HG03575 (cell line): ENCODE data around the gene TTC9B.

Source experiments
- ATAC-seq: cut with Tn5 transposase; IDR thresholded peaks from one replicate; pipeline ENCODE4 v1.9.1; 2021; ENCODE audit not compliant: unreplicated experiment, insufficient number of reproducible peaks, low FRiP score; ENCODE audit errors: extremely low read depth

TTC9B gene

DNA sequence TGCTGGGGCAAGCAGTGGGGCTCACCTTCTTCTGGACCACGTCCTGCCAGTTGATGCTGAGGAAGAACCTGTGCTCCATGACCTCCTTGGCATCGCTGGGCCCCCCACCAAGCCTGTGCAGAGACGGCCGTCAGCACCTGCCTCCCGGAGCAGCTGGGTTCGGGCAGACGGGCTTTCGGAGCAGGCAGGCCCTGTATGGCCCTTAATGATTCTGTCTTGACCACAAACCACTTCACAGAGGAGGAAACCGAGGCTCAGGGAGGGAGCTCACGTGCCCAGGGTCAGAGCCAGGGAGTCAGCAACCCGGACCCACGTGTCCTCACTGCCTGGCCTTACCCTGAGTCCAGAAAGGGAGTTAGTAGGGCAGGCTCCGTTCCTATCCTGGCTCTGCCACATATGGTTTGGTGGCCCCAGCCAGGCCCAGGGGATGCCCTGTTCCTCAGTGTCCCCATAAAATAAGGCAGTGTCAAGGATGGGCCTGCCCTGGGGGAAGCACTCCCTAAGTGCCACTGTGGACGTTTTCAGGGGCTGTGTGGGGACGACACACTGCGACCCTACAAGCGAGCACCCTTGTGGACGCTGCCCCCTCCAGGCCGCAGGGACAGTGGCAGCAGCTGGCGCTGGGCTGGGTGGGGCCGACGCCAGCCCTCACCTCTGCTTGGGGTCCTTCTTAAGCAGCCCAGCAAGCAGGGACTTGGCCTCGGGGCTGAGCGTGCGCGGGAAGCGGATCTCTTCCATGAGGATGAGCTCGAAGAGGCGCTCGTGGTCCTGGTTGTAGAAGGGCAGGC, 17.2 kb upstream of the TTC9B start:
- ATAC-seq, result no peak

DNA sequence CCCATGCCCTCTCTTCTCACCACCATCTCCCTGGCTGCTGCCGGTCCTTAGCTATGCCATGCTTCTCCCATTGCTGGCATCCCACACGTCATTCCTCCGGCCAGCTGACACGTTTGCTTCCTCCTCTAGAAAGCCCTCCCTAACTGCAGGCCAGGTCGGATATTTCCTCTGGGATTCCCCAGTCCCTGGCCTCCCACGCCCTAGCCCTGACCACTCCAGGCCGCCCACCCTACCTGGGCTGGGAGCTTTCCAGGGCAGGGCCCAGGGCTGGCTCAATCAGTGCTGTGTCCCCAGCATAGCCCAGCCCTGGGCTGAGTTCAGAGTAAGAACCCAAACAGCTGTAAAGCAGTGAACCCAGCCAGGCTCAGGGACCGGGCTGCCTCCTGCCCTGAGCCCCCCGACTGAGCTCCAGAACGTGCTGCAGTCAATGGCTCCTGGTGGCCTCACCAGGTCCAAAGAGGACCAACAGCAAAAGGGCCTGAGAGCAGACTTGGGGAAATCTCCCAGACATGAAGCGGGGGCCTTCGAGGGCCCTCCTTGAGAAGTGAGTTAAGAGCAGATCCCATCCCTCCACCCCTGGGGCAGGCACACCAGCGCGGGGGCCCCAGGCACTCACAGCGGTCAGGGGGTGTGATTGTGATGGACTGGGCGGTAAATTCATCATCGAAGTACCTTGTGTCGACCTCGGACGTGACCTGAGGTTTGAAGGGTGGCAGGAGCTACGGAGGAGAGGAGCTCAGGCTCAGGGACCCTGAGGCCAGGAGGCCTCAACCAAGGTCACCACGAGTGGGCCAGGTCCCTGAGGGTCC, 16.4 kb upstream of the TTC9B start:
- no peak for ATAC-seq

DNA sequence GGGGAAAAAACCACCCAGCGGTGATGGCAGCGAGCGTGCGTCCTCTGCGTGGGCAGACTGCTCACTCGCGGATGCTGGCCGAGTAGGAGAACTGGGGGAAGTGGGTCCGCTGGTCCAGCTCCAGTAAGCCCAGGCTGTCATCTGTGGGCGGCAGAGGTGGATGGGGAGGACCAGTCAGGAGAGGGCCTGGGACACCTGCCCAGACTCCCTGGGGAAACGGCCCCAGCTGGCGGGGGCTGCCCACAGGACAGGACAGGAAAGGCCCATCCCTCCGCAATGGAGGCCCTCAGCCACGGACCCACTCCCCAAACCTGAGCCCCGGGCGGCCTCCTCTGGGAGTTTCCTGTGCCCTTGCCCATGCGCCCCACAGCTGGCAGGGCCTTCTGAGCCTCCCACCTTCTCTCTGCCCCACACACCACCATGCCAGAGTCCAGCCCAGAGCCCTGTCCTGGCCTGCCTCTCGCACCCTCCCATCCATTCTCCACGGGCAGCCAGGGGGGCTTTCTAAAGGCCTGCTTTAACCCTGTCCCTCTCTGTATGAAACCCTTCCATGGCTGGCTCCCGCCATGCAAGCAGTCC, 15.7 kb upstream of the TTC9B start:
- ATAC-seq, result no peak

DNA sequence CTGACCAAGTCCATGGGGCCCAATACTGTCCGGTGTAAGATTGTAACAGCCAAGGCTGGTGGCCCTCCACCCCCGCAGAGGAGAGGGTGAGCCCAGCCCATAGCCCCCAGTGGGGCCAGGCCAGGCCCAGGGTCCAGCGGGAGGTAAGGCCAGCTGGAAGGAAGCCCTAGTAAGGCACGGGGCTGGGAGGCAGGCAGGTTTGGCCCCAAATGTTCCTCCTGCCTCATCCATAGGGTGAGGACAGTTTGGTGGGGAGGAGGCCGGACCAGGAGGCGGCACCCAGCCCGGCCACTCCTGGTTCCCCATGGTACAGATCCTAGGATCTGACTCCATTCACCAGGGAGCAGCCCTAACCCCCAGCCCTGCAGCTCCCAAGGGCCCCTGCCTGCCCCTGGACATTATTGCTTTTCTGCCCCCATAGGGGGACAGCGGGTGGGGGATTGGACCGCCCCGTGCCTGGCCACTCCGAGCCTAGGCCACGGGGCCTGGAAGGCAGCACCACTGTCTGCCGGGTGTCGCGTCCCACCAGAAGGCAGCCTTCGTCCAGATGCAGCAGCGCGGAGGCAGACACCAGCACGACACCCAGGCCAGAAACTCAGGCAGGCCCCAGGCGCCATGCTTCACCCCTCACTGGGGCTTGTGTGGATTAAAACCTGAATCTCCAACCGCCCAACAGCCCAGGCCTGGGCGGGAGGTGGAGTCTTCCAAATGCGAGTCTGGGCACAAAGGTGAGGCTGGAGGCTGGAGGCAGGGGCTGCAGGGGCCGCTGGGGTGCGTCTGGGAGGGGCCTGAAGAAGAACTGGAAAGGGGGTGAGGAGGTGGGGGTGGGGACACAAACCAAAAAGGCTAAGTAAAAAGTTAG, 15.0 kb upstream of the TTC9B start:
- no peak for ATAC-seq

DNA sequence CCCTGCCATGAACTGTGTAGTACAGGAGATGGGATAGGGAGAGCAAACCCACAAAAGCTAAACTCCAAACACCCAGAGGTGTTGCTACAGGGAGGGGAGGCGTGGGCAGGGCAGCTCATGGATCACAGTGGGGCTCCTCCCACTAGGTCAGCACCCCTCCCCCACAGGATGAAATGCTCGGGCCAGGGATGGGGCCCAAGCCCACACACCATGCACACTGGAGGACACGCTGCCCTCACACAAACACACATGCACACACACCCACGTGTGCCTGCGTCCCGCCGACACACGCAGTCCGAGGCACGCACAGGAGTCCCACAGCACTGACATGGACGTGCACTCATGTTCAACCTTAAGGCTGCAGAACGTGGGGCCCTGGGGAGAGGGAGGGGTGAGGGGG, 14.3 kb upstream of the TTC9B start:
- ATAC-seq, result no peak

DNA sequence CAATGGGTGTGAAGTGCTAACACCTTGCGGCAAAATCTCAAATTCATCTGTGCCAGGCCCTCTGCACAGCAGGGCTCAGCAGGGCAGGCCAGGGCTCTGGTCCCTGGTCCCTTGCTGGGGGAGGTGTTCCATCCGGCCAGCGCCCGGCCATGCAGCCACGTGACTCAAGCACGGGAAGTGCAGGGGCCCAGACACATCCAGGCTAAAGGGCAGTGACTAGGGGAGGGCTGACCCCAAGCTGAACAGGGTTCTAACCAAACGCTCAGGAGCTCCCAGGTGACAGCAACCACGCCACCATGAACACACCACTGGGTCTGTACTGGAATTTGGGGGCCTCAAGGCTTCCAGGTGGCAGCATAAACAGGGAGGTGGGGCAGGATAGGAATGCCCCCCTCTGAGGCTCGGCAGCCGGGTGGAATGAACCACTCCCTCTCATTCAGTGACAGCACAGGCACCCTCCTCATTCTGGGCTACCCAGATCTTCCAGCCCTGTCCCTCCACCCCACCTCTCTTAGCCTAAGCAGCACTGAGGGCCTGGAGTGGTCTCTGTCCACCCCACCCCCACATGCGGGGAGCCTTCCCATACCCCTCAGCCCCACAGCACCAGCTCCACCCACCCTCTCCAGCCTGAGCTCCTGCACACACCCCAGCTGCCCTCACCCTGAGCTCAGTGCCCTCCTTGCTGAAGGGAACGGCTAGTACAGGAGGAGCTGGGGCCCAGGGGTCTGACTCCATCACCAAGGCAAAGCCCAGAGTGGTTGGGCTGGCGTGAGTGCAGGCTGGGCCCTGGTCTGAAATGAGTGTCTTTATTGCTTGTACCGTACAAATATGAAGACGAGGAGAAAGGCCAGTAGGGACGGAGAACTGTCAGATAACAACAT, 13.6 kb upstream of the TTC9B start:
- no peak for ATAC-seq

DNA sequence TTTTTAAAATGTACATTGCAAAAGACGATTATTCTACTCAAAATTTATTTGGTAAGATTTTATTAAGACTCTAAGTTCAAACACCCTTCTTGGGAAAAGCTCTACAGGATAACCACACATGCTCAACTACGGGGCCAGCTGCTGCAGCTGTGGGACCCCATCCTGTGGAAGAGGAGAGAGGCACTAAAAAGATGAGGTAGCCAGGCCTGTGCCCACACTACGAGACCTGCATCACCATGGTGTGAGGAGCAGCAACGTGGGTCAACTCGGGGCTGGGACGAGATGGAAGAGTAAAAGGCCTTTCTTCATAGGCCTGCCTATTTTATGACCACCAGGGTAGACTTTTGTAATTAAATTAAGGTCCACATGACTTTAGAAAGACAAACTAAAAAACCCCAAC, 12.9 kb upstream of the TTC9B start:
- ATAC-seq, result no peak

DNA sequence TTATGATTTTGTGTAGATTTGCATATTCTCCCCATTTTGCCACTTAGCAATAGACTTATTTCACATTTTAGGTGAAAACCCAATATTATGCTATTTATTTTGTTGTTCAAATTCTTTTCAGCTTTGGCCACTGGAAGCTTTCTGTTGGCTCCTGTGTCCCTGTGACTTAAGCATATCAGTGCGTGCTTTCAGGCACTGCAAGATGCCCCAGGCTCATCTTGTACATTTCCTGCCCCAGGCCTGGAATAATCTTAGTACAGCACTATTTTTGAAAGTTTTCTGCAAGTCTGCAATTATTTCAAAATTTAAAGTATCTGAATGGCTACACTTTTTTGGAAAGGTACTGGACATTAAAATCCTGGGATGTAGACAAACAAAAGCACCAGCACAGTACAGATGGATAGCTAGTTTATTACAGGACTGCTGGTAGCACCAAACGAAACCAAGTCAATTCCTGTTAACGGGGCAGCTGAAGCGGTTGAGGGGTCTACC, 11.8 kb upstream of the TTC9B start:
- no peak for ATAC-seq

DNA sequence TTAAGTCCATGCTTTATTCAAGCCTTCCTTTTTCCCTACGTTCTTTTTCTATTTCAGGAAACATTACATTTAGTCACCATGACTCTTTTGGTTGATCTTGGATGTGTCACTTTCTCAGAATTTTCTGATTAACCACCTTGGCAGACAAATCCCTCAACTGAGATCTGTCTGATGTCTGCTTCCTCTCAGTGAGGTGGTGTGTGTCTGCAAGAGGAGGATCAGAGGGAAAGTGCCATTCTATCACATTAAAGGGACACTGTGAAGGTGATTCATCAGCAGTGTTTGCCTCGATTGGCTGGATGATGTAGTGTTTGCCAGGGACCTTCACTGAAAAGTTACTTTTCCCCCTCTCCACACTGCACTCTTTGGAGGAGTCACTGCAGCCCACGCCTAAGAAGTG, 11.3 kb upstream of the TTC9B start:
- no peak for ATAC-seq

DNA sequence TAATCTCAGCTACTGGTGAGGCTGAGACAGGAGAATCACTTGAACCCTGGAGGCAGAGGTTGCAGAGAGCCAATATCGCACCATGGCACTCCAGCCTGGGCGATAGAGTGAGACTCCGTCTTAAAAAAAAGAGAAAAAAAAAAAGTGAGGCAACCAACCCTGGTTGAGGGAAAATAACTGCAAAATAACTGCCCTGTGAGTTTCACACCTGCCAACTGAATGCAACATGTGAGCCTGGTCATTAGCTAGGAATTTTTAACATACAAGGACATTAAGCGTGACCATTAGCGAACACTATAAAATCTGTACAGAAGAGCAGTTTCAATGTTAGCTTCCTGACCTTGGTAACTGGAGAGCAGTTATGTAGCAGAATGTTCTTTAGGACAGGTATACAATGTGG, 10.7 kb upstream of the TTC9B start:
- ATAC-seq, result no peak

DNA sequence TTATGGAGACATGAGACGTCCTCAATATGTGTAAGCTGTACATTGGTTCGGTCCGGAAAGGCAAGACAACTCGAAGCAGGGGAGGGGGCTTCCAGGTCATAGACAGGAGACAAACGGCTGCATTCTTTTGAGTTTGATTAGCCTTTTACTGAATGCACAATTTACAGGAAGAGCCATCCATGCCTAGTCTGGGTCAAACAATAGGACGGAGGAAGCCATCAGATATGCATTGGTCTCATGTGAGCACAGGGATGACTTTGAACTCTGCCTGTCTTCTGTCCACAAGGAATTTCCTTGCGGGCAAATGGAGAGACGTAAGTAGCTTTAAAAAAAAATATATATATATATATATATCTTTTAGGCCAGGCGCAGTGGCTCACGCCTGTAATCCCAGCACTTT, 10.2 kb upstream of the TTC9B start:
- ATAC-seq, result no peak

DNA sequence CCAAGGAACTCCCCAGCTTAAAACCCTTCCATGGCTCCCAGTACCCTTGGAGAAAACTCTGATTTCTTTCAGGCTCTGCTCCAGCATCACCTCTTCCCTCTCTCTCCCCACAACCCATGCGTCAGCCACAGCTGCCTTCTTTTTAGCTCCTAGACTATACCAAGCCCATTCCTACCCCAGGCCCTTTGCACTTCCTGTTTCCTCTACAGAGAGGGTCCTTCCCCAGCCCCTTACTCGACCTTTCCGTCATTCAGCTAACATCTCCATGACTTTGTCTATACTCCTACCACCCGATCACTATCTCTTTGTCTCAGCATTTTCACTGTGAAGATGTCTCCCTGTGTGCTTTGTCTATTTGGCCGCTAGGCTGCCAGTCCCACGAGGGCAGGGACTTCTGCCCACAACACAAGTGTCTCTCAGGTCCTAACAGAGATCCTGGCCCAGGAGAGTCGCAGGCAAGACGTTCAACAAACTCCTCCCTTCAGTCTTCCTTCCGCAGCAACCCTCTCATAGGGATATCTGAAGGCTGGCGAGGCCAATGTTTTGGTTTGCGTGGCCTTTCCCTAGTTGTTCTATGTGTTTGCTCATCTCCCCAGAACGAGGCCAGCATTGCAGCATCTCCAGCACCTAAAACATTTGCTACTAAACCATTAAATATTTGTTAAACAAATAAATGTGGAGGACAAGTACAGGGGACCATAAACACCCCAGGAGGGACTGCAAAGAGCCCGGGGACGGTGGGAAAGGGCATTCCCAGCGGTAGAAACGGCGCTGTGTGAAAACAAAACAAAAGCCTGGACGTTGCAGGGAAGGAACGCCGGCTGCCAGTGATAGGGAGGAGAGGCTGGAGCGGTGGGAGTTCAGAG, 7.5 kb upstream of the TTC9B start:
- ATAC-seq, result no peak

DNA sequence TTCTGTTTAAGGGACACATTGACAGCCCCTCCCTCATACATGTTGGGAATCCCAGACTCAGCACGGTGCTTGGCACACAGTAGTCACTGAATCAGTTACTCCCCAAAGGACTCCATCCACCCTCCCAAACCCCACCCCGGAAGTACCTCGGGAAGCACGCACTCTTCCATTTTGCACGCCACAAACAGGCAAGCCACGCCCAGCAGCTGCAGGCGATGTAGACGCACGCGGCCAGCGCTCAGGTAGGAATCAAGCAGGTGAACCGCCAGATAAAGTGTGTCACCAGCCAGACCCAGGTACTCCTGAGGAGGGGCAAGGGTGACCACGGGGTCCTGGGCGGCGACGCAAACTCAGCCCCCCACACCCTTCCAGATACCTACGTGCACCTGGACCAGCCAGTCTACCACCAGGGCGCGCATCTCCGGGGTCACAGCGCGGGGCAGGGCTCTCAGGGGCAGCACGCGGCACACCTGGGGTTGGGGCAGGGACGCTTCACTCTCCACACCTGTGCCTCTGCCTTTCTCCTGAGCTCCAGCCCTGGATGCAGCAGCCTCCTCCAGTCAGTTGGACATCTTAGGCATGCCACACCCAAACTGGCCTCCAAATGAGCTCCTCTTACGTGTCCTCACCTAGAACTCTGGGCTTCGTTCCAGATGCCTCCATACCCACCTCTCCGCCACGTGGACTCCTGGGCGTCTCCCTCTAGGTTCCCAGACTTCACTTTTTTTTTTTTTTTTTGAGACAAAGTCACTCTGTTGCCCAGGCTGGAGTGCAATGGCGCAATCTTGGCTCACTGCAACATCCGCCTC, 6.4 kb upstream of the TTC9B start:
- no peak for ATAC-seq

DNA sequence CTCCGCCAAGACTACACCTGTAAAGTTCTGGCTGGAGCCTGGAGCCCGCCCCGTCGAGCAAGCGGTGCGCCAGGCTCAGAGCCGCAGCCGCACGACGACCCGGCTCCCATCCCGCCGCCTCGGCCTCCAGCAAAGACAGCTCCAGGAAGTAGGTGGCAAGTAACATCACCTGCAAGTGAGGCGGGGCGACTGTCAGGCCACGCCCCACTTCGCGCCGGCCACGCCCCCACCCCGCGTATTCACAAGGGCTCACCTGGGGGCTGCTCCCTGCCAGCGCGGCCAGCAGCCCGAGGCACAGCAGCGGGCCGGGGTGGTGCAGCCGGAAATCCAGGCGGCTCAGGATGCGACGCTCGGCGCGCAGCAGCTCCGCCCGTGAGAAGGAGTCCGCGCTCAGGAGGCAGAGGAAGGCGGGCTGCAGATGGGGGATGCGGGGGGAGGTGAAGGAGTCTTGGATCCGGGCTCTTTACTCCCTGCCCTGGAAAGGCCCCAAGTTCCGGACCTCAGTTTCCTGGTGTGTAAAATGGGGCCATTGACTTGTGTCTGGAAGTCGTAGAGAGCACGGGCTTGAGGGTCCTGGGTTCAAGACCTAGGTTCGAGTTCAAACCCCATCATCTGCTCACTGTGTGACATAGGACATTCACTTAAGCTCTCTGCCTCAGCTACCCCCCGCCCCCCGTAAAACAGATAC, 5.1 kb upstream of the TTC9B start:
- no peak for ATAC-seq

DNA sequence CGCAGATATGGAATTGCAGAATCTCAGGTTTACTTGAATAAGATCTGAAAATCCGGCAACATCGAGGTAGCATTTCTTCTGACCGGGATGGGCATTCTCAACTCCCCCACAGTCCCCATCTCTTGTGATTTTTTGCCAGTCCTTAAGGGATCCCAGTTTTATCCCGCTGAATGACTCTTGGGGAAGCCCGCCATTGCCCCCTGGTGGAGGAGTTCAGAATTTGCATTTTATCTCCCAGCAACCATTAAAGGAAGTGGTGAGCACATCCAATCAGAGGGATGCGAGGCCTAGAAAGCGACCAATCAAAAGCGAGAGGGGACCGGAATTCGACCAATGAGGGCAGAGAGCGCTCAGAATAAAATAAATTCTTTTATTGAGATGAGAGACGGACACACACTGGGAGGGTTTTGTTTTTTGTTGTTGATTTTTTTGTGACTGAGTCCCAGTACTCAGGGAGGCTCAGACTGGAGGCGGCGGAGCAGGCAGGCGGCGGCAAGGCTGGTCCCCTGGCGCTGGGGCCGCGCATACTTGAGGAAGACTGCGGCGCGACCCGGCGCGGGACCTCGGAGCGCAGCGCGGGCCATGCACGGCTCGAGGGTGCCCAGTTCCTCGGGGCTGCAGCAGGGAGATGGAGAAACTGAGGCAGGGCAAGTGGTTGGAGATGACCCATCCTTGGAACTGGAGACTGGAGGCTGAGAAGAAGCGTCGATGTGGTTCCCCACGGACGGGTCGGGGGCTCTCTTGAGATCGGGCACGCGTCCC, 3.9 kb upstream of the TTC9B start:
- no peak for ATAC-seq
